Sigmoid colon (tissue), 7 donors: ENCODE measurements around the gene SLCO2B1. TPM values are rescaled to one million over a fixed set of nuclear protein-coding genes. Genes with fewer than 3 reads are reported as not detected.
A peak's percentile ranks its signal among the peaks of the same experiment; 100 is the strongest.

Source experiments
- DNase-seq: peaks from one replicate; pipeline ENCODE4 v3.0.0-alpha.2; 2019
- H3K27ac ChIP-seq, 4 donors: fragments of 200-600 bp; sonication (generic); one replicate each; pipeline ENCODE4 v1.5.1; 2016 to 2019; ENCODE audit warnings: mild to moderate bottlenecking in 1 of 4
- H3K27me3 ChIP-seq, 3 donors: fragments of 200-600 bp; sonication (generic); one replicate each; pipeline ENCODE4 v1.5.1; 2019; ENCODE audit warnings: mild to moderate bottlenecking in 1 of 3
- H3K36me3 ChIP-seq, 4 donors: fragments of 200-600 bp; sonication (generic); one replicate each; pipeline ENCODE4 v1.5.1; 2016 to 2019
- H3K4me1 ChIP-seq, 4 donors: fragments of 200-600 bp; sonication (generic); one replicate each; pipeline ENCODE4 v1.5.1; 2017 to 2019
- H3K4me3 ChIP-seq, 4 donors: fragments of 200-600 bp; sonication (generic); one replicate each; pipeline ENCODE4 v1.5.1; 2017 to 2019; ENCODE audit warnings: mild to moderate bottlenecking in 2 of 4, moderate library complexity in 1 of 4
- H3K9me3 ChIP-seq, 4 donors: fragments of 200-600 bp in 3 of 4; sonication (generic) in 3 of 4; one replicate each; pipeline versions ENCODE4 v1.5.1 to v1.6.1; 2013 to 2019
- EP300 ChIP-seq, 4 donors: sonication (generic); formaldehyde crosslinking; IDR thresholded peaks; one replicate each; pipeline ENCODE4 v1.6.1; 2017; ENCODE audit warnings: antibody characterized with exemption in 4 of 4
- POLR2A ChIP-seq, 2 donors: fragments of 450-650 bp; IDR thresholded peaks; one replicate each; pipeline ENCODE4 v1.6.1; 2016; ENCODE audit warnings: antibody characterized with exemption in 2 of 2, mild to moderate bottlenecking in 2 of 2, moderate library complexity in 2 of 2
- POLR2AphosphoS5 ChIP-seq, 4 donors: sonication (generic); formaldehyde crosslinking; IDR thresholded peaks; one replicate each; pipeline ENCODE4 v1.6.1; 2017; ENCODE audit warnings: antibody characterized with exemption in 4 of 4
- WGBS, 2 donors: extraction: QIAGEN DNeasy Blood & Tissue Kit; methylation state at CpG; one replicate each; pipeline ENCODE4 v1.1.7; 2013; 5-methylcytosine and 5-hydroxymethylcytosine counted together
- intact Hi-C: fragments of 100-400 bp; cut with DNase I; formaldehyde crosslinking; loops from one replicate; pipeline ENCODE4 v1.15.1; 2023
- polyA plus RNA-seq, 3 donors: library from polyadenylated mRNA; stranded (reverse); fragments of 200-250 nt; gene quantifications; one replicate each; pipeline ENCODE4 v1.2.3, GENCODE V29; 2013
- total RNA-seq, 4 donors: library from RNA; depleted of rRNA; stranded (reverse); fragments of >200 nt; gene quantifications; one replicate each; pipeline ENCODE4 v1.1.0, GENCODE V29; 2016
- TF ChIP-seq, protein P1 (sequence below), 4 experiments: fragments of 450-650 bp in 3 of 4; fragments of 200-600 bp in 1 of 4; IDR thresholded peaks; one replicate each; pipeline ENCODE4 v1.5.1; 2016 to 2019; ENCODE audit warnings: antibody characterized with exemption in 4 of 4, mild to moderate bottlenecking in 3 of 4, moderate library complexity in 2 of 4
- donor health status: healthy with polysubstance abuse.
- donor health status: Bipolar disorder and iron deficiency.
- donor health status: healthy.

Gene SLCO2B1
- total and polyA plus RNA-seq, 7 donors, result 7.8 to 47.0 (median 29.2) TPM

DNA sequence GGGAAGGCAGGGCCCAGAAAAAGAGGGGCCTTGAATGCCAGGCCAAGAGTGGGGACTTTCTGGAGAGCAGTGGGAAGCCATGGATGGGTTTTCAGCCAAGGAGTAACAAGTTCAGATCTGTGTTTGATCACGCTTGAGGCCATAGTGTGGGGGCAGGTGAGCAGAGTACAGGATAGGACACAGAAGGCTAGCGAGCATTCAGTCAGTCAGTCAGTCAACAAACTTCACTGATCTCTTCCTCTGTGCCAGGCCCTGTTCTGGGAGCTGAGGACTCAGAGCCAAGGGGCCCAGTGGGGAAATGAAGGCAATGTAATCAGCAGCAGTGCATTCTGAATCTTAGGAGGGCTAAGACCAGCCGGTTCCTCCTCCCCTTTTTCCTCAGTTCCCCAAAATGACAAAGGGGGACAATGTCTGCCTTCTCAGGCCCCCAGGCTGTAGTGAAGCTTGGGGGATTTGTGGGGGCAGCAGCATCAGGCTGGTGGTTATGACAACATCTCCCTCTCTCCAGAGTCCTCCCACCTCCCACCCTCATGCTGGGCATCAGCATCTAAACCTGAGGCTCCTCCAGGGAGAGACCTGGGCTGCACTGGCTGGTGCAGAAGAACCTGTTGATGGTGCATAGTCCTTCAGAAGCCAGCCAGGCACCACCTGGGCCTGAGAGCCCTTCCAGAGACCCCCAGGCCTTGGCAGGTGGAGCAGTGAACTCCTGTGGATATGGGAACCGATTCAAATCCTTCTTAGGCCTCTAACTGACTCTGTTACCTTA, 46.8 kb downstream of the SLCO2B1 start:
- intact Hi-C loops, result no loop called here
- Histone ChIP-seq H3K9me3 (no peaks in the 10 kb centered on the region), H3K27me3 (no peaks in the 10 kb centered on the region), H3K36me3 (no peaks in the 10 kb centered on the region), H3K27ac (no peak overlapping the region), H3K4me3 (no peak overlapping the region), H3K4me1 (peaks cover 0 to 20% (median 8%) of the 10 kb centered on the region in 4 donors)
- TF ChIP-seq POLR2A (IDR thresholded peaks at IDR 0.05) (no peak), POLR2AphosphoS5 (IDR thresholded peaks at IDR 0.05) (no peak), EP300 (IDR thresholded peaks at IDR 0.05) (no peak)
- TF ChIP-seq, protein P1, sequence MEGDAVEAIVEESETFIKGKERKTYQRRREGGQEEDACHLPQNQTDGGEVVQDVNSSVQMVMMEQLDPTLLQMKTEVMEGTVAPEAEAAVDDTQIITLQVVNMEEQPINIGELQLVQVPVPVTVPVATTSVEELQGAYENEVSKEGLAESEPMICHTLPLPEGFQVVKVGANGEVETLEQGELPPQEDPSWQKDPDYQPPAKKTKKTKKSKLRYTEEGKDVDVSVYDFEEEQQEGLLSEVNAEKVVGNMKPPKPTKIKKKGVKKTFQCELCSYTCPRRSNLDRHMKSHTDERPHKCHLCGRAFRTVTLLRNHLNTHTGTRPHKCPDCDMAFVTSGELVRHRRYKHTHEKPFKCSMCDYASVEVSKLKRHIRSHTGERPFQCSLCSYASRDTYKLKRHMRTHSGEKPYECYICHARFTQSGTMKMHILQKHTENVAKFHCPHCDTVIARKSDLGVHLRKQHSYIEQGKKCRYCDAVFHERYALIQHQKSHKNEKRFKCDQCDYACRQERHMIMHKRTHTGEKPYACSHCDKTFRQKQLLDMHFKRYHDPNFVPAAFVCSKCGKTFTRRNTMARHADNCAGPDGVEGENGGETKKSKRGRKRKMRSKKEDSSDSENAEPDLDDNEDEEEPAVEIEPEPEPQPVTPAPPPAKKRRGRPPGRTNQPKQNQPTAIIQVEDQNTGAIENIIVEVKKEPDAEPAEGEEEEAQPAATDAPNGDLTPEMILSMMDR (IDR thresholded peaks at IDR 0.05), result no peak
- 91 to 93% methylated on average over 4 of the region's 4 CpGs for WGBS, 2 donors
- peak; percentile 54 for DNase-seq

DNA sequence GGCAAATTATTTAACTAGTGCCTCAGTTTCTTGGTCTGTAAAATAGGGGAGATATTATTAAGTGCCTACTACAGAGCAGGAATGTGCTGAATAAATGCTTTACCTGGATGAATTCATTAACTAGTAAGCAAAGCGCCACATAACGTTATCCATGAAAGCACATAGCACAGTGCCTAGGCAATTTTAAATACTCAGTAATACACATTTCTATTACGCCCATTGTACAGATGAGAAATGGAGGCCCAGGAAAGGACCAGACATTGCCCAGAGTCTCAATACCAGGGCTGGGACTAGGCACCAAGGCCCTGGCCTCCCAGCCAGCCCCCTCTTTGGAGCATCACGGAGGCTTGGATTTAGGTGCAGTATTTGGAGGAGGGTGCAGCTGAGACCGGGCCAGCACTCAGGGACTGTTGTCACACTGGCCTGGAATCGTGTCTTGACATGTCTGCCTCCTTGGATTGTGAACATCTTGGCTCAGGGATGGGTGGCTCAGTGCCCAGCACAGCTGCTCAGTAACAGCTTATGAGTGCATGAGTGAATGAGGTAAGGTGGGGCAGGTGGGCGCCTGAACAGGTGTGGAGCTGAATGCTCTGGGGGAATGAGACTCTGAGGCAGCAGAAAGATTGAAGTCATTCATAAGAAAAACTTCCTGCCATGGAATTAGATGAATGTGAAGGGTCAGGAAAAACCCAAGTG, 47.5 kb downstream of the SLCO2B1 start:
- Histone ChIP-seq H3K27me3 (no peaks in the 10 kb centered on the region), H3K27ac (no peak overlapping the region), H3K9me3 (no peaks in the 10 kb centered on the region), H3K4me1 (peaks cover 0 to 20% (median 8%) of the 10 kb centered on the region in 4 donors), H3K36me3 (no peaks in the 10 kb centered on the region), H3K4me3 (no peak overlapping the region)
- TF ChIP-seq POLR2A (IDR thresholded peaks at IDR 0.05) (no peak), EP300 (IDR thresholded peaks at IDR 0.05) (no peak), POLR2AphosphoS5 (IDR thresholded peaks at IDR 0.05) (no peak)
- TF ChIP-seq, protein P1 (IDR thresholded peaks at IDR 0.05), result no peak
- intact Hi-C loops, result no loop called here
- 86 to 89% methylated on average over 7 of the region's 7 CpGs for WGBS, 2 donors
- DNase-seq, result peak; percentile 57

DNA sequence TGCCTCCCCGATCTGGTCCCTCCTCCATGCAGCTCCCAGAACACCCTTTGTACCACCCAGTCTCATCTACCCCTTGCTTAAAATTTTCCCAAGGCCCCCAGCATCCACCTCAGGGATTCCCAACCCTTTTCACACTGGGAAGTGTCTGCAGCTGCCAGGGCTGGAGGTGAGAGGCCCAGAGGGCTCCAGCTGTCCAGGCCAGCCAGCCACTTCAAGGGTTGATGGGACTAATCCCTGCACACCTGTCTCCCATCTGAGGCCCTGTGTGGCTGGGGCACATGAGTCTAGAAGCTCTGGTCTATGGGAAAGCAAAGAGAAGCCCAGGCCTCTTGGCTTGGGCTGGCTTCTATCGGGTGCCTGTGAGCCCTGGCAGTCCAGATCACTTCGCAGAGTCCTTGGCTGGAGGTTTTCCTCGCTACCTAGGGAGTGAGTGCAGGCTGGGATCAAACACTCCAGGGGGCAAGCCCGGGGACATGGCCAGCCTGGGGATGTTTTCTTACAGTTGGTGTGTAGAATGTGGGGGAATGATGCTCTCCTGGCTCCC, 48.6 kb downstream of the SLCO2B1 start:
- H3K4me3 ChIP-seq, result no peak overlapping the region
- 87 to 91% methylated on average over 5 of the region's 5 CpGs for WGBS, 2 donors
- H3K27ac ChIP-seq, result no peak overlapping the region
- H3K27me3 ChIP-seq, result no peaks in the 10 kb centered on the region
- no peak for TF ChIP-seq POLR2AphosphoS5 (IDR thresholded peaks at IDR 0.05)
- TF ChIP-seq, protein P1 (IDR thresholded peaks at IDR 0.05), result no peak
- no peak for TF ChIP-seq POLR2A (IDR thresholded peaks at IDR 0.05)
- no peak for TF ChIP-seq EP300 (IDR thresholded peaks at IDR 0.05)
- no peaks in the 10 kb centered on the region for H3K9me3 ChIP-seq
- DNase-seq, result peak; percentile 50
- no peaks in the 10 kb centered on the region for H3K36me3 ChIP-seq
- H3K4me1 ChIP-seq, result peaks cover 0 to 12% (median 5%) of the 10 kb centered on the region in 4 donors
- intact Hi-C loops, result no loop called here

DNA sequence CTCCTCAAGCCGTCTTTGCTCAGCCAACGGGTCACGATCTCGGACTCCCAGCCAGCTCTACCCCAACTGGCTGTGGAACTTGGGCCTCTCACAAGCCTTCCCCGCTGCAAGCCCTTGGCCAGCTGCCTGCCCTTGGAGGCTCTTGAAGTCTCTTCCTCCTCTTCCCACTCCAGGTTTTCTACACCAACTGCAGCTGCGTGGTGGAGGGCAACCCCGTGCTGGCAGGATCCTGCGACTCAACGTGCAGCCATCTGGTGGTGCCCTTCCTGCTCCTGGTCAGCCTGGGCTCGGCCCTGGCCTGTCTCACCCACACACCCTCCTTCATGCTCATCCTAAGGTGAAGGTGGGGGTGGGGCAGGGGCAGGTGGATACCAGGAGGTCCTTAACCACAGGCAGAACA, 49.1 kb downstream of the SLCO2B1 start:
- WGBS, 2 donors, result 77 to 86% methylated on average over 10 of the region's 10 CpGs
- Histone ChIP-seq H3K4me3 (no peak overlapping the region), H3K9me3 (no peaks in the 10 kb centered on the region), H3K4me1 (peaks cover 0 to 7% (median 3%) of the 10 kb centered on the region in 4 donors), H3K27ac (no peak overlapping the region), H3K27me3 (no peaks in the 10 kb centered on the region), H3K36me3 (no peaks in the 10 kb centered on the region)
- intact Hi-C loops, result no loop called here
- no peak for TF ChIP-seq EP300 (IDR thresholded peaks at IDR 0.05)
- no peak for TF ChIP-seq POLR2AphosphoS5 (IDR thresholded peaks at IDR 0.05)
- TF ChIP-seq, protein P1 (IDR thresholded peaks at IDR 0.05), result no peak
- TF ChIP-seq POLR2A (IDR thresholded peaks at IDR 0.05), result no peak
- DNase-seq, result peak; percentile 66
